Measurements from ENCODE around the gene MZB1.
A peak's percentile ranks its signal among the peaks of the same experiment; 100 is the strongest.
"Not testable (repeated sequence)": the region's sequence is repeated elsewhere in the genome, so short reads cannot be mapped to it uniquely, and the experiment has no call there.

MZB1 gene

GRCh38 chr5:139410993-139411828, 21.5 kb upstream of the MZB1 start:
- DNase-seq (ENCODE audit: low read depth in 3 of 3), result no peak

GRCh38 chr5:139410121-139410992, 20.6 kb upstream of the MZB1 start:
- no peak for DNase-seq (ENCODE audit: low read depth in 3 of 3)

GRCh38 chr5:139409116-139409515, 19.4 kb upstream of the MZB1 start:
- DNase-seq (ENCODE audit: low read depth in 3 of 3), result not testable (repeated sequence)

- no peak for DNase-seq (ENCODE audit: low read depth in 3 of 3)
Observed at GRCh38 chr5:139408191-139408590, 18.5 kb upstream of the MZB1 start.

- DNase-seq (ENCODE audit: low read depth in 3 of 3), result no peak
Observed at GRCh38 chr5:139407517-139407916, 17.8 kb upstream of the MZB1 start.

DNA sequence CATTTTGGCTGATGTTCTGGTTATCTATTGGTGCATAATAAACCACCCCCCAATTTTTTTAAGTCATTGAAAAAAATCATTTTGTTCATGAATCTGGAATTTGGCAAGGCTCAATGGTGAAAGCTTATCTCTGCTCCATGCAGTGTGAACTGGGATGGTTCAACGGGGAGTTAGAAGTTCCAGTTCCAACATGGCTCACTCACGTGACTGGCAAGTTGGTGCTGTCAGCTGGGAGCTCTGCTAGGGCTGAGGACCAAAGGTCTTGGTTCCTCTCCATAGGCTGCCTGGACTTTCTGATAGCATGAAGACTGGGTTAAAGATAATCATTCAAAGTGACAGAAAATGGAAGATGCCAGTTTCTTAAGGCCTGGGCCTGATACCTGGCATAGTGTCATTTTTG, 17.2 kb upstream of the MZB1 start:
- no peak for DNase-seq (ENCODE audit: low read depth in 3 of 3)

DNA sequence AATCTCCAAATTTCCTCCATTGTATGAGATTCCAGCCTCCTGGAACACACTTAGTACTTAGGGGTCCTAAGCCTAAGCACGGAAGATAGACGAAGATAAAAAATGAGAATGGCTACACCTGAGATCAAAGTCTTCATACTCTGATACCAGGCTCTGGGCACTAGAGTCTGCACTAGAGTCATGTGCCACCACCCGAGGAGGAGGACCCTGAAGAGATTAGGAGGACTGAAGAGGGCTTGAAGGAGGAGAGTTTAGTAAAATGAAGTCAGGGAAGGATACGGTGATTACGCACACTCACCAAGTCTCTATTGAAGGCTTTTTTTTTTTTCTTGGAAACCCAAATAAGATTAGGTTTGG, 14.7 kb upstream of the MZB1 start:
- no peak for DNase-seq (ENCODE audit: low read depth in 3 of 3)

- DNase-seq (ENCODE audit: low read depth in 3 of 3), result peak; percentile 94 to 99 (median 96)
Observed at GRCh38 chr5:139403787-139404483, 14.2 kb upstream of the MZB1 start, which contains the start of gene SPATA24. SPATA24 (minus strand) TSS chr5:139404089; CDS start chr5:139404060, 29 bp downstream.

DNA sequence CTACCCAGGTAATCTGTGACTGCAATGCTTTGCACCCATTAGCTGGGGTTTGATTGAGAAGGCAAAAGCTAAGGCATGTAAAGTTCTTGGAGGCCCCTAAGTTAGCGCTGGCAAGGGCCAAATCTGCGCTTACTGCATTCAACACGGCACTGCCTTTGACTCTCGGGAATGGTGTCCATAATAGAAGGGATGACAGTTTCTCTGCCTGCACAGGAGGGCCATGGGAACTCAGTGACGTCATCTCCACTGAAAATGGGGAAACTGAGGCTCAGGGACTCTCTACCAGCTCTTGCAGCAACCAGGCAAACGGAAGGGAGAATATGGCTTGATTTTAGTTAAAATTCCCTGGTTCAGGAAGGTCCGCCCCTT, 13.7 kb upstream of the MZB1 start:
- DNase-seq (ENCODE audit: low read depth in 3 of 3), result no peak

DNA sequence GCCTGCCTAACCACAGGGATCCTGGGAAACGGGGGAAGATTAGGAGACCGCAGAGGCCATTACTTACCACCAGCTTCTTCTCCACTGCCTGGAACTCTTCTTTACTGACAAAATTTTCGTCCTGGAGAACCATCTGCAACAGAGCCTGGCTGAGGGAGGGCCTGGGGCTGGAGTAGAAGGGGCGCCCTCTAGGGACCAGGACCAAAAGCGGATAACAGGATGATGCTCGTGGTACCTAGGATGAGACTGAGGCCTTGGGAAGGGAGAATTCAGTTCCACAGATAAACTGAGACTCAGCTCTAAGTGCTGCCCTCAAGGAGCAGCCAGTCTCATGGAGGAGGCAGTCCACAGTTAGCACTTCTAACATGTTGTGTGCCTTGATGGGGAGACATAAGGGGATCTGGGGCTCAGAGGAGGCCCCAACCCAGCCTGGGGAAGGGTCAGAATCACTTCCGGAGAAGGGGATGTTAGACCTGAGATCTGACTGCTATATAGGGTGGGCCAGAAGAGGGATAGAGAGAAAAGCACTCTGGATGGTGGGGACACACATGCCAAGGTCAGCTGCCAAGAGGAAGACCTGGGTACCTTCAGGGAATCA, 12.9 kb upstream of the MZB1 start:
- DNase-seq (ENCODE audit: low read depth in 3 of 3), result no peak

DNA sequence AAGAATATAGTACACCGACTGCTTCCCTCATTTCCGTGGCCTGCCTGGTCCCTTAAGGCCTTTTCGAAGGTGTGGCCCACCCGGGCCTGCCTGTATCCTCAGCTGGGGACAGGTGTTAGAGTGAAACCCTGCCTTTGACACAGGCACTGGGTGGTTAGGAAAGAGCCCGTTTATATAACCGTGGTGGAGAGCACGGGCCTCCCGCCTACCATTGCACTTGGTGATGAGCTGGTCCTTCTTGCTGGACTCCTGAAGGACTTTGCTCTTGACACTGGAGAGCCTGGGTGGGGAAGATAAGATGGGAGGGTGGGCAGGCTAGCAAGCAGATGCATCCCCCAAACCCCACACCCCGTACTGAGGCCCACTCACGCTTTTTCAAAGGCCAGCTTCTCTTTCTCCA, 11.8 kb upstream of the MZB1 start:
- no peak for DNase-seq (ENCODE audit: low read depth in 3 of 3)

DNA sequence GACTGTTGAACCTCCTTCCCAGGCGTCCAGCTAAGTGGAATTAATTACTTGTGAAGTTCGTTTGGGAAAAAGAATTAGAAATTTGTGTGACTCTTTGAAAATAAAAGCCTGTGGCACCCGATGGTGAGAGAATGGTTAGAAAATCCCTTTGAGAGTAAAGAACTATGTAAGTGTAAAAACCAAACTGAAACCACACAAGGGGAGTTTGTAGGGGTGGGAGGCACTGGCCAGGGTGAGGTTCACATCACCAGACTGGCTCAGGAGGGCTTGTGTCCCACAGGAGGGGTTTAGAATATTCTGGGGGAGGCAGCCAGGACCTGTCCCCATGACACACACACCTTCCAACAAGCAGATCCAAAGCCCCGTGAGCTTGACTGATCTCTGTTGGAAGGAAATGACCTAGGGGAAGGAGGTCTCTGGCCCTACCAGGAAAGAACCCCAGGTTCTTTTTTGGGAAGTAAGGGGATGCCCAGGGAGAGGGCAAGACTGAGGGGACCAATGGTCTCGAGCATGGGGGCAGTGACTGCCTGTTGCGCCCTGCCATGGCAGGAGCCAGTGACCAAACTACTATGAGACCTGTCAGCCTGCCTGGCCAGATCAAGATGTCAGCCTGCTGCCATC, 9.9 kb upstream of the MZB1 start:
- no peak for DNase-seq (ENCODE audit: low read depth in 3 of 3)

GRCh38 chr5:139397921-139398320, 8.2 kb upstream of the MZB1 start:
- DNase-seq (ENCODE audit: low read depth in 3 of 3), result no peak

DNA sequence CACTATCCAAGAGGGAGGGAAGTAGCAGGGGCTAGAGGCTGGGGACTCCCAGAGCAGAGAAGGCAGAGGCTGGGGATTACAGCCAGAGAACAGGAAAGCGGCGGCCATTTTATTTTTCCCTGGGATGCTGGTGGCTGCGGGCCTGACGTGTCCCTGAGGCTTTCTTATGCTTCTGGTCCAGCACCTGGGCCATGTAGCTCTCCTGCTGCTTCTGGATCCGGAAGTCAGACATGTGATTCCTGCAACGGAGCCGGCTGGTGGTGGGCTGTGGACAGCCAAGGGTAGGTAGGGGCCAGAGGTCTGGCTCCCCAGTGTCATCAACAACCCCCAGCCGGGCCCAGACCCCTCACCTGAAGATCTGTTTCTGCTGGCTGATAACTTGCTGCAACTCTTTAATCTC, 7.0 kb upstream of the MZB1 start:
- DNase-seq (ENCODE audit: low read depth in 3 of 3), result no peak

DNA sequence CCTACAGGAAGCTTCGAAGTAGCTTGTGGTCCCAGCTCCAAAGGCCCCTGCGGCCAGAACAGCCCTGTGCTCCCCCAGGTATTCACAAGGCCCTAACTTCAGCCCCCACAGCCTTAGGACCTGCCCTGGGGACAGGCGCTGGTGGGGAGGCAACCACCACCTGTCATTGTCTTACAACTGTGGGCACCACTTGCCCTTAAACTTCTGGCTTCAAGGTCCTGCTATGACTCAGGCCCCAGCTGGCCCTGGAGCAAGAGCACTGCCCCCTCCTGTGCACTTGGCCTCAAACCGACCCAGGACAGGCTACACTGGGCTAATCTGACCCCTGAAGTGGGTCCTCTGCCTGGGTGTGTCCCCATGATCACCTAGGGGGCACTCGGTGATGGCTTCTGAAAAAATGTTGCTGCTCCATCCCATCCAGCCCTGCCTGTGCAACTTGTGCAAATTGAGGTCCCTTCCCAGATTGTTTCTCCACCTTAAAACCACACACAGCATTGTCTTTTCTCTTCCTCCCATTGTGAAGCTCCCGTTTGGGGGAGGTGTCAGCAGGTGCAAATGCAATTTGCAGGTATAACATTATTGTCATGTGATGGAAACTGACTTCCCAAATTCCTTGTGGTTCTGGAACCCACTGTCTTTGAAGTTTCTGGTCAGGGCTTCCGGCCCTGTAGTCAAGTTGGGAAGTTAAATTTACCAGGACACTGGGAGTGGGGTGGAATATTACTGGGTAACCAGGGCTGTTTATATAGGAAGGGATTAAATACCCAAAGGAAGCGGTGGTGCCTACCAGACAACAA, 6.3 kb upstream of the MZB1 start:
- no peak for DNase-seq (ENCODE audit: low read depth in 3 of 3)

DNA sequence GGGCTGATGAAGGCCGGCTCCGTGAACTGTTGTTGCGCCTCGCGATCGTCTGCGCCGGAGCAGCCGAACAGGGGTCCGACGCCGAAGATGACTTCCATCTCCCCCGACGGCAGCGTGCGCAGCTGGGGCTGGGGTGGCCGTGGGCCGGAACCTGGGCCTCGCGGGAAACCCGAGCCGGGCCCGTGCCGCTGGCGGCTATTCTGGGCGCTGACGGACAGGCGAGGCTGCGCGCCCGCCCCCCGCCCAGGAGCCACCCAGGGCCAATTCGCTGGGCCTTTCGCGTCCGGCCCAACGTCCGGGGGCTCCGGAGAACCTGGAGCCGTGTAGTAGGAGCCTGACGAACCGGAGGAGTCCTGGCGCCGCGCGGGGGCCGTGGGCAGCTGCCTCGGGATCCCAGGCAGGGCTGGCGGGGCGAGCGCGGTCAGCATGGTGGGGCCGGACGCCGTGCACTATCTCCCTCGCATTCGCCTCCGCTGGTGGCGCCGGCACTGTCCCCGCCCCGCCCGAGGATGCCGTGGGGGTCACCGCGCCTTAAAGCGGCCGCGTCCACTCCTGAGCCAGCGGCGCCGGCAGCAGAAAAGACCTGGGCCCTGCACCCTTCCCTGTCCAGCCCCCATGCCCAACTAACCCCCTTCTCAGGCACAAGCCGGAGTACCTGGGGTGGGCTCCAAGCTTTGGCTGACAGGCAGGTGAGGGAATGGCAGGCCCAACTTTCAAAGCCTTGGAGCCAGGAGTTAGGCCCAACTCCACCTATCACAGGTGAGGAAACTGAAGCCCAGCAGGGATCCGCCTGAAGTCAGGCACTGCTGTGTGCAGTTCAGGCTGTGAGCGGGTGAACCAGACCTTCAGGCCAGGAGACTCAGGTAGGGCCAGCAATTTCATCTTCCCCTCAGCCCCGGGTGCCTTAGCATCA, 5.2 kb upstream of the MZB1 start, which contains the start of gene PROB1:
Gene PROB1 (minus strand): TSS at position 451 of the 913 bp plus-strand sequence. CDS start 23 bp downstream, at position 428.
- DNase-seq (ENCODE audit: low read depth in 3 of 3), result no peak

- DNase-seq (ENCODE audit: low read depth in 3 of 3), result no peak
Observed at GRCh38 chr5:139394123-139394653, 4.5 kb upstream of the MZB1 start.

DNA sequence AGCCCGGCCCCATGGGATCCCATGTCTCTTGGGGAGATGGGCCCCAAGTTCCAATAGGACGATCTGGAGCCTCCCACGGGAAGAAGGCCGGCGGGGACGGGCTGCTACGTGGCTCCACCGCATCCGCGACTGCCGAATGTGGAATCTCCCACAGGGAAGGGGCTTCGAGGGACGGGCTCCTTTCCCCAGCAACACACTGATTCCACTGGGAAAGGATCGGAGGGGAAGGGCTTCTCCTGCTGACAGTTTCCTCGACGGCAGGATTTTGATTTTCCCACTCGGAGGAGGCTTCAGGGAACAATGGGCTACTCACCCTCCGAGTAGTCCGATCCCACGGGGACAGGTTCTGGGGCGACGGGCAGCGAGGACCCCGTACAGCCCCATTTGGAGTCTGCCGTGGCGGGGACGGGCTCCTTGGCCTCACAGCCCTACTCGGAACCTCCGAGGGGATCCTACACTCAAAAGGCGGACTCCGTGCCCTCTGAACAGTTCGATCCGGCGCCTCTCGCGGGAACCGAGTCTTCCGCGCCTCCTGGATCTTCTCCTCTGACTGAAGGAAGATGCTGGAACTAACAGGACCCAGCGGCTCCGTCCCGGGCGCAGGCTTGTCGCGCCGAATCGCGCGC, 3.9 kb upstream of the MZB1 start:
- DNase-seq (ENCODE audit: low read depth in 3 of 3), result no peak

Data from stimulated activated CD4-positive, alpha-beta T cell treated with anti-CD3 and anti-CD28 coated beads, TNF-alpha, amount 100 ng/mL, for 24 hours (primary cell).